Parathyroid adenoma (tissue), 2 donors: Measurements from ENCODE around the gene SRSF2.
"Not testable (repeated sequence)": the region's sequence is repeated elsewhere in the genome, so short reads cannot be mapped to it uniquely, and the experiment has no call there.

Source experiments
- H2AFZ ChIP-seq: fragments of 300-600 bp; sonication (generic); one replicate; pipeline ENCODE4 v1.7.0; 2017; ENCODE audit warnings: antibody characterized with exemption, mild to moderate bottlenecking
- H3K27ac ChIP-seq: fragments of 300-600 bp; sonication (generic); one replicate; pipeline ENCODE4 v1.7.0; 2017
- H3K27me3 ChIP-seq: fragments of 300-600 bp; sonication (generic); one replicate; pipeline ENCODE4 v1.7.0; 2017; ENCODE audit warnings: low read length; ENCODE audit not compliant: control insufficient read depth, insufficient read depth
- H3K36me3 ChIP-seq: fragments of 300-600 bp; sonication (generic); one replicate; pipeline ENCODE4 v1.7.0; 2017; ENCODE audit warnings: low read length; ENCODE audit not compliant: control insufficient read depth, insufficient read depth
- H3K4me1 ChIP-seq: fragments of 300-600 bp; sonication (generic); one replicate; pipeline ENCODE4 v1.7.0; 2017; ENCODE audit warnings: control low read depth
- H3K4me2 ChIP-seq: fragments of 300-600 bp; sonication (generic); one replicate; pipeline ENCODE4 v1.7.0; 2017; ENCODE audit warnings: low read length
- H3K4me3 ChIP-seq: fragments of 300-600 bp; sonication (generic); one replicate; pipeline ENCODE4 v1.7.0; 2017; ENCODE audit warnings: low read depth, low read length
- H3K79me2 ChIP-seq: fragments of 300-600 bp; sonication (generic); one replicate; pipeline ENCODE4 v1.7.0; 2017; ENCODE audit warnings: control low read depth
- H3K9ac ChIP-seq: fragments of 300-600 bp; sonication (generic); one replicate; pipeline ENCODE4 v1.7.0; 2017; ENCODE audit warnings: mild to moderate bottlenecking
- H3K9me3 ChIP-seq: fragments of 300-600 bp; sonication (generic); one replicate; pipeline ENCODE4 v1.7.0; 2017; ENCODE audit warnings: low read length; ENCODE audit not compliant: control insufficient read depth
- CTCF ChIP-seq: fragments of 300-600 bp; sonication (generic); IDR thresholded peaks from one replicate; pipeline ENCODE4 v1.7.0; 2017; ENCODE audit warnings: antibody characterized with exemption, mild to moderate bottlenecking
- donor health status: primary hyperparathyroidism.

The SRSF2 gene

GRCh38 chr17:76735006-76735405 is 2.1 kb downstream of the SRSF2 start:
- Histone ChIP-seq H3K4me1 (peaks cover 15% of the 10 kb centered on the region), H3K4me3 (peak overlapping the region; percentile 97), H3K36me3 (no peaks in the 10 kb centered on the region)

GRCh38 chr17:76734080-76734840 is 2.9 kb downstream of the SRSF2 start:
- H3K79me2 ChIP-seq = peaks cover 18% of the 10 kb centered on the region
- peak overlapping the region; percentile 87 for H3K4me2 ChIP-seq
- H3K27ac ChIP-seq = no peak overlapping the region
- H3K9me3 ChIP-seq = no peaks in the 10 kb centered on the region
- no peaks in the 10 kb centered on the region for H3K36me3 ChIP-seq
- peak overlapping the region; percentile 97 for H3K4me3 ChIP-seq
- H3K9ac ChIP-seq = no peak overlapping the region
- no peak overlapping the region for H2AFZ ChIP-seq
- TF ChIP-seq CTCF = no peak
- H3K27me3 ChIP-seq = no peaks in the 10 kb centered on the region
- peaks cover 15% of the 10 kb centered on the region for H3K4me1 ChIP-seq

More at GRCh38 chr17:76735006-76735405, 2.1 kb downstream of the SRSF2 start:
- Histone ChIP-seq H3K79me2 (peaks cover 15% of the 10 kb centered on the region), H3K9me3 (no peaks in the 10 kb centered on the region), H3K9ac (no peak overlapping the region), H3K4me2 (peak overlapping the region; percentile 87), H3K27ac (peak overlapping the region; percentile 94), H2AFZ (no peak overlapping the region), H3K27me3 (no peaks in the 10 kb centered on the region)
- no peak for TF ChIP-seq CTCF

- Histone ChIP-seq H2AFZ (no peak overlapping the region), H3K27me3 (no peaks in the 10 kb centered on the region), H3K36me3 (no peaks in the 10 kb centered on the region), H3K9ac (no peak overlapping the region), H3K79me2 (peaks cover 14% of the 10 kb centered on the region), H3K27ac (peak overlapping the region; percentile 9), H3K4me2 (no peak overlapping the region), H3K9me3 (no peaks in the 10 kb centered on the region), H3K4me1 (peaks cover 8% of the 10 kb centered on the region), H3K4me3 (no peak overlapping the region)
- TF ChIP-seq CTCF = no peak
Measured at GRCh38 chr17:76733618-76733957, 3.5 kb downstream of the SRSF2 start.

- H3K27ac ChIP-seq = peak overlapping the region; percentile 9
- H3K4me1 ChIP-seq = peaks cover 6% of the 10 kb centered on the region
- no peaks in the 10 kb centered on the region for H3K9me3 ChIP-seq
- H3K4me2 ChIP-seq = no peak overlapping the region
- peaks cover 10% of the 10 kb centered on the region for H3K79me2 ChIP-seq
- no peak overlapping the region for H3K4me3 ChIP-seq
- H3K36me3 ChIP-seq = no peaks in the 10 kb centered on the region
- H3K27me3 ChIP-seq = no peaks in the 10 kb centered on the region
- H2AFZ ChIP-seq = no peak overlapping the region
- no peak for TF ChIP-seq CTCF
- H3K9ac ChIP-seq = no peak overlapping the region
Measured at GRCh38 chr17:76732734-76733617, 4.2 kb downstream of the SRSF2 start.

- H3K36me3 ChIP-seq, H2AFZ ChIP-seq, H3K9ac ChIP-seq, H3K9me3 ChIP-seq, H3K27me3 ChIP-seq, H3K27ac ChIP-seq, H3K4me2 ChIP-seq, H3K4me3 ChIP-seq: not testable (repeated sequence)
- H3K4me1 ChIP-seq = peaks cover 10% of the 10 kb centered on the region
- peaks cover 16% of the 10 kb centered on the region for H3K79me2 ChIP-seq
Measured at GRCh38 chr17:76731800-76732733, 5.1 kb downstream of the SRSF2 start.
